SK-MEL-5 (cell line): Measurements from ENCODE around the gene ZNF805. TPM values are rescaled to one million over a fixed set of nuclear protein-coding genes. Genes with fewer than 3 reads are reported as not detected.
"Not testable (repeated sequence)": the region's sequence is repeated elsewhere in the genome, so short reads cannot be mapped to it uniquely, and the experiment has no call there.

Experiments used
- DNase-seq: peaks from one replicate; pipeline ENCODE4 v3.0.0-alpha.2; 2016; ENCODE audit warnings: low read depth, low spot score
- in situ Hi-C: cut with HindIII; loops from 2 replicates; pipeline ENCODE4 v1.10.0; 2016; ENCODE audit warnings: low sequenced_read_pairs, high pct_unique_total_duplicates, low pct_unique_long_range_greater_than_20kb
- total RNA-seq: library from RNA; depleted of rRNA; stranded (reverse); fragments of >200 nt; shearing (Covaris generic); gene quantifications from 2 replicates; pipeline ENCODE4 v1.2.3, GENCODE V29; 2014

Gene ZNF805
- total RNA-seq, 1 experiment from 2014 or later, result 10.4 TPM

GRCh38 chr19:57249329-57249728 lies 8.9 kb downstream of the ZNF805 start:
- DNase-seq, result no peak
- in situ Hi-C loops, result no loop called here

GRCh38 chr19:57253767-57254166 lies 13.3 kb downstream of the ZNF805 start:
- in situ Hi-C loops, DNase-seq: not testable (repeated sequence)

- in situ Hi-C loops, result no loop called here
- DNase-seq, result no peak
These were observed 21.6 kb downstream of the ZNF805 start for GRCh38 chr19:57262044-57262443.

GRCh38 chr19:57263244-57263741 lies 22.9 kb downstream of the ZNF805 start:
- in situ Hi-C loops, result no loop called here
- no peak for DNase-seq

- no peak for DNase-seq
- in situ Hi-C loops, result no loop called here
These were observed 26.9 kb downstream of the ZNF805 start for GRCh38 chr19:57267291-57267690.

GRCh38 chr19:57269515-57270250 lies 29.3 kb downstream of the ZNF805 start:
- no peak for DNase-seq
- in situ Hi-C loops, result no loop called here

- in situ Hi-C loops, result no loop called here
- DNase-seq, result no peak
These were observed 30.8 kb downstream of the ZNF805 start for GRCh38 chr19:57271280-57271679.

- in situ Hi-C loops, result no loop called here
- no peak for DNase-seq
These were observed 32.6 kb downstream of the ZNF805 start for GRCh38 chr19:57273014-57273413.

GRCh38 chr19:57276430-57276829 lies 36.0 kb downstream of the ZNF805 start:
- no peak for DNase-seq

GRCh38 chr19:57278481-57278880 lies 38.0 kb downstream of the ZNF805 start:
- DNase-seq, in situ Hi-C loops: not testable (repeated sequence)

More at GRCh38 chr19:57276430-57276829, 36.0 kb downstream of the ZNF805 start:
- in situ Hi-C loops, result no loop called here

- in situ Hi-C loops, result no loop called here
- DNase-seq, result peak; percentile 94
These were observed 39.2 kb downstream of the ZNF805 start for GRCh38 chr19:57279418-57280164.

GRCh38 chr19:57280165-57280961 lies 39.9 kb downstream of the ZNF805 start, which contains the start of gene ZNF460:
Gene ZNF460 (plus strand): TSS chr19:57280485. CDS start chr19:57280807, 322 bp downstream.
- in situ Hi-C loops, result no loop called here
- DNase-seq, result peak; percentile 97

- DNase-seq, result peak; percentile 14
- in situ Hi-C loops, result no loop called here
These were observed 40.5 kb downstream of the ZNF805 start for GRCh38 chr19:57280962-57281400.

- in situ Hi-C loops, result no loop called here
- DNase-seq, result no peak
These were observed 41.7 kb downstream of the ZNF805 start for GRCh38 chr19:57282011-57282643.

GRCh38 chr19:57288373-57288772 lies 47.9 kb downstream of the ZNF805 start:
- in situ Hi-C loops, result no loop called here
- no peak for DNase-seq

GRCh38 chr19:57290970-57291369 lies 50.5 kb downstream of the ZNF805 start:
- in situ Hi-C loops, result no loop called here
- DNase-seq, result no peak

GRCh38 chr19:57292547-57292946 lies 52.1 kb downstream of the ZNF805 start:
- in situ Hi-C loops, result no loop called here
- no peak for DNase-seq
